Activated T-cell treated with anti-CD3 and anti-CD28 coated beads, Interleukin-2, amount 50 U/mL, for 24 hours (primary cell): Measurements from ENCODE around the gene PDE4A.
A peak's percentile ranks its signal among the peaks of the same experiment; 100 is the strongest.

Experiments
- DNase-seq: peaks from one replicate; pipeline ENCODE4 v3.0.0-alpha.2; 2020
- H3K27ac Mint-ChIP-seq: 2 replicates; pipeline ENCODE4 v1.8.0; 2020; ENCODE audit warnings: mild to moderate bottlenecking, mixed read lengths
- H3K27me3 Mint-ChIP-seq: 2 replicates; pipeline ENCODE4 v1.8.0; 2020; ENCODE audit warnings: mixed read lengths
- H3K36me3 Mint-ChIP-seq: 2 replicates; pipeline ENCODE4 v1.8.0; 2020; ENCODE audit warnings: low read depth, mixed read lengths
- H3K4me1 Mint-ChIP-seq: 2 replicates; pipeline ENCODE4 v1.8.0; 2020; ENCODE audit warnings: low read depth, mixed read lengths
- H3K4me3 Mint-ChIP-seq: 2 replicates; pipeline ENCODE4 v1.8.0; 2020; ENCODE audit warnings: mild to moderate bottlenecking, moderate library complexity, mixed read lengths
- H3K9me3 Mint-ChIP-seq: 2 replicates; pipeline ENCODE4 v1.8.0; 2020; ENCODE audit warnings: mixed read lengths

PDE4A gene

DNA sequence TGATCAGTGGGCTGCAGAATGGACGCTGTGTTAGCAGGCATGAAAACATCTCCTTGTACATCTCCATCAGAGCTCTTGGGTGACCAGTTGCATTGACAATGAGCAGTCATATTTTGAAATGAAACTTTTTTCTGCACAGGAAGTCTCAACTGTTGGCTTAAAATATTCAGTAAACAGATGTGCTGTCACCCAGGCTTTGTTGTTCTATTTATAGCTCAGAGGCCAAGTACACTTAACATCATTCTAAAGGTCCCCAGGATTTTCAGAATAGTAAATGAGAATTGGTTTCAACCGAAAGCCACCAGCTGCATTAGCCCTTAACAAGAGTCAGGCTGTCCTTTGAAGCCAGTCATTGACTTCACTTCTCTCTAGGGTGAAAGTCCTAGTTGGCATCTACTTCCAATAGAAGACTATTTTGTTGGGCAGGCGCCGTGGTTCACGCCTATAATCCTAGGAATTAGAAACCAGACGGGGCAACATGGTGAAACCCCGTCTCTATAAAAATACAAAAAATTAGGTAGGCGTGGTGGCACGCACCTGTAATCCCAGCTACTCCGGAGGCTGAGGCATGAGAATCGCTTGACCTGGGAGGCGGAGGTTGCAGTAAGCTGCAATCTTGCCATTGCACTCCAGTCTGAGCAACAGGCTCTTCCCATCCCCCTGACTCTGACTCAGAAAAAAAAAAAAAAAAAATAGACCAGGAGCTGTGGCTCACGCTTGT is 7.9 kb upstream of the PDE4A start:
- DNase-seq, result no peak
- Mint-ChIP-seq H3K27ac (peak overlapping the region; percentile 82), H3K27me3 (peaks cover 9% of the 10 kb centered on the region), H3K9me3 (no peaks in the 10 kb centered on the region), H3K4me1 (peaks cover 70% of the 10 kb centered on the region), H3K36me3 (no peaks in the 10 kb centered on the region), H3K4me3 (peak overlapping the region; percentile 17)

DNA sequence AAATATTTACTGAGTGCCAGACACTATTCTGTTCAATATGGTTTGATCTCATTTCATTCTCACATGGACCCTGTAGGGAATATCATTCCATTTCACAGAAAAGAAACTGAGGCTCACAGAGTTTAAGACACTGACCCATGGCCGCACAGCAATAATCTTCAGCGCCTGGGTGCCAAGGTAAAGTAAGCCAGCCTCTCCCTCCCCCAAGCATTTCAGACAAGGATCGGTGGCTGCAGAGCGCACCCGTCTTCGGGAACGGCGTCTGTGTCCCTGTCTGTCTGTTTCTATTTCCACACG is 4.3 kb upstream of the PDE4A start:
- Mint-ChIP-seq H3K4me1 (peaks cover 61% of the 10 kb centered on the region), H3K27ac (peak overlapping the region; percentile 71), H3K27me3 (peaks cover 36% of the 10 kb centered on the region), H3K4me3 (peak overlapping the region; percentile 71), H3K9me3 (no peaks in the 10 kb centered on the region), H3K36me3 (no peaks in the 10 kb centered on the region)
- DNase-seq, result no peak

DNA sequence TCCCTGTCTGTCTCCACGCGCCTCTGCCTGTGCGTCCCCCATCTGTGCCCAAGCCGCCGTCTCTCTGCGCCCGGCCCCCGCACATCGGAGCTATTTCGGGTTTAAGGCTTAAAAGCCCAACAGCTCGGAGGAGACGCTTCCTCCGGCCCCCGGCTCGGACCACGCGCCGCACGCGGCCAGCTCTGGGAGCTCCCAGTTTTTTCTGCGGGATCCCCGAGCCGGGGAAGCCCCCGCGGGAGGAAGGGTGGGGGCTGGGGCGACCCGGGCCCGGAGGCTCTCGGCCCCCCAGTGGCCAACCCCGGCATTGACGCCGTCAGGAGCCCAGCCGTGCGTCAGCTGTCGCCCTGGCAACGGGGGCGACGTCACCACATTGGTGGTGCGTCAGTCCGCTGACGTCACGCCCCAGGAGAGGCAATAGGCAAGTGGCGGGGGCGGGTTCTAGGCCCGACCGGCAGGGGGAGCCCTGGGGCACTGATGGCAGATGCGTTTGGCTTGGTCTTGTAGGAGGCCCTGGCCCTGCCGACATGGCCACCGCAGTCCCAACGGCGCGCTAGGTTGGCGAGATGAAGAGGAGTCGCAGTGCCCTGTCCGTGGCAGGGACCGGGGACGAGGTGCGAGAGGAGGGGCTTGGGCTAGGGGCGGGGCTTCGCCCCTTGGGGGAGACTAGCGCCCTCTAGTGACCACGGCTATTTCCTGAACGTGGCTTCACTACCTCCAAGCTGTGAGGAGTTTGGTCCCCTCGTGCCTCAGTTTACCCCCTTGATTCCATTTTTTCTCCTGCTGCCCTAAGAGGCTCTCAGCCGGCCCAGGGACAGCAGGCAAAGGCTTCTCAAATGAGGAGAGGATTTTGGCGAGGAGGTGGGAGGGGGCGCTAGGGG is 3.7 kb upstream of the PDE4A start:
- Mint-ChIP-seq H3K4me3 (peak overlapping the region; percentile 71), H3K36me3 (no peaks in the 10 kb centered on the region), H3K9me3 (no peaks in the 10 kb centered on the region), H3K27ac (peak overlapping the region; percentile 87), H3K27me3 (peaks cover 42% of the 10 kb centered on the region), H3K4me1 (peaks cover 61% of the 10 kb centered on the region)
- DNase-seq, result peak; percentile 98

DNA sequence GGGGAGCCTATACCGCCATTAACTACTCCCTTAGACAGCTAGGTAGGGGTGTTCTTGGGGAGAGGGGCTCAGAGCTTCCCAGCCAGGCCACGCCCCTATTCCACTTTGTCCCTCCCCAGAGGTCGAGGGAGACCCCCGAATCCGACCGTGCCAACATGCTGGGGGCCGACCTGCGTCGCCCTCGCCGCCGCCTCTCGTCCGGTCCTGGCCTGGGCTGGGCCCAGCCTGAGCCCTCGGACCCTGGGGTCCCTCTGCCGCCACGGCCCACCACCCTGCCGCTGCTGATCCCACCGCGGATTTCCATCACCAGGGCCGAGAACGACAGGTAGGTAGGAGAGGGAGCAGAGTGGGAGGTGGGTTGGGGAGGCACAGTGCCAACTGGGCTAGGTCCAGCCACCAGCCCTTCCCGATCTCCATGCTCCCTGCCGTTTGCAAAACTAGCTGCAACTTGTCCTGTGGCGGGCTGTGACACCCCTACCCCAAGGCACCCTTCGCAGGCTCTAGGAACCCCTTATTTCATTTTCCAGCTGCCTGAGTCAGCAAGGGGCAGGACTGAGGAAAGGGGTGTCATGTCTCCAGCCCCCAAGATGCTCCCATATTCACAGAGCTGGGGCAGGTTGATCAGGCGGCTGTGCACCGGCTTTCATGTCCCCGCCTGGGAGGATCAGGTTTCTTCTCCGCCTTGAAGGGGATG is 2.6 kb upstream of the PDE4A start:
- Mint-ChIP-seq H3K27ac (no peak overlapping the region), H3K4me3 (peak overlapping the region; percentile 50), H3K27me3 (peaks cover 52% of the 10 kb centered on the region), H3K4me1 (peaks cover 59% of the 10 kb centered on the region), H3K36me3 (no peaks in the 10 kb centered on the region), H3K9me3 (no peaks in the 10 kb centered on the region)
- DNase-seq, result no peak

DNA sequence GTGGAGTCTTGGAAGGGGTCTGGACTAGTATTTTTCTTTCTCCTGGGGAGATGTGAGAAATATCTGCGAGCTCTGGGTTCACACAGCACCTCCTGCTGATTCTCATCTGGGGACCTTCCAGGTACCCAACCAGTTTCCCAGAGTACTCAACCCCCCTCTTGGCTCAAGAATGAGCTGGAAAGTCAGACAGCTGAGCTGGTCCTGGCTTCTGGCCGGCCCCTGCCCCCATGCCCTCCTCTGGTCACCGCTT is 2.2 kb upstream of the PDE4A start:
- Mint-ChIP-seq H3K4me1 (peaks cover 57% of the 10 kb centered on the region), H3K4me3 (peak overlapping the region; percentile 50), H3K27me3 (peaks cover 56% of the 10 kb centered on the region), H3K9me3 (no peaks in the 10 kb centered on the region), H3K36me3 (no peaks in the 10 kb centered on the region), H3K27ac (no peak overlapping the region)
- DNase-seq, result peak; percentile 52

DNA sequence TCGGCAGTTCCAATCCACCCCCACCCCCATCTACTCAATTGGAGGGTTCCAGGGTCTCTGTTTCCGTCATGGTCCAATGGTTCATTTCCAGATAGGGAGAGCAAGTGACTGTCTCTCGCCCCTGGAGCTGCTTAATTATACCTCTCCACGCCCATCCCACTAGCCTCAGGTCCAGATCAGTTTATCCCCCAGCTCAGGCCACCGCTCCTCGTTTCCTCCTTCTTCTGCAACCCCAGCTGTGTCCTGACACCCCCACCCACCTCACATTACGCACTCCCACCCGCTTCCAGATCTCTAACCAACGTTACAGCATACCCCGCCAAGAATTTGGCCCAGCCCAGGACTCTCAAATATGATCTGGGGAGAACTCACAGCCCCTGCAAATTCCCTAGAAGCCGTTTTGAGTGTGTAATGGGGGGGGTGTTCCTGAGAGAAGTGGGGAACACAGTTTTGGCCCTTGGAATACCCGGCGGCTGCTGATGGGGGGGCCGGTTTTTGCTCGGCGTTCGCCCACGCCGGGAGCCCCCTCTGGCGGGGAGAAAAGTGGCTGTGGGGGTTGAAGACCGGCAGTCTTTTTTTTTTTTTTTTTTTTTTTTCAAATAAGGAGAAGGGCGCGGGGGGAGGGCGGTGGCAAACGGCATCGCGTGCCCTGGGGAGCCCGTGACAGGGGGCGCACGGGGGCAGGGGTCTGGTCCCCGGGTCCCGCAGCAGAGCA is 1.7 kb upstream of the PDE4A start:
- Mint-ChIP-seq H3K27me3 (peaks cover 61% of the 10 kb centered on the region), H3K27ac (no peak overlapping the region), H3K36me3 (no peaks in the 10 kb centered on the region), H3K4me3 (peak overlapping the region; percentile 50), H3K9me3 (no peaks in the 10 kb centered on the region), H3K4me1 (peaks cover 58% of the 10 kb centered on the region)
- peak; percentile 47 for DNase-seq

DNA sequence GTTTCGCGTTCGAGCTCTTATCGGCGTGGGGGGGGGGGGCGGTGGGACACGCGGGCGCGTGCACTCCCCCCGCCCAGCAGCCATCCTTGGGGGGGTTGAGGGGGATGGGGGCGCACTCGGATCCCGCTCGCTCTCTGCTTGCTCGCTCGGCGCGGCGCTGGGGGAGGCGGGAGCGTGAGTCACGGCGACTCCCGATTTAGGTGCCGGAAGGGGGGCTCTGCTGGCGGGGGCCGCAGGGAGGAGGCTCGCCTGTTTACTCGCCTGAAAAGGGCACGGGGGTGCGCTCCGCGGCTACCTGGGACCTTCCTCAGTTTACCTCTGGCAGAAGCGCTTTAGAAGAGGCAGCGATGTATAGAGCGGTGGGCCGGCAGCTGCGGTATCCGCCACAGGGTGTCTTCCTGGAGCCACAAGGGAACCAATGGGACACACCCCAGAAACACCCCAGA is 1.1 kb upstream of the PDE4A start:
- Mint-ChIP-seq H3K27ac (peak overlapping the region; percentile 82), H3K36me3 (no peaks in the 10 kb centered on the region), H3K27me3 (peaks cover 63% of the 10 kb centered on the region), H3K9me3 (no peaks in the 10 kb centered on the region), H3K4me3 (peak overlapping the region; percentile 77), H3K4me1 (peaks cover 62% of the 10 kb centered on the region)
- DNase-seq, result peak; percentile 72

DNA sequence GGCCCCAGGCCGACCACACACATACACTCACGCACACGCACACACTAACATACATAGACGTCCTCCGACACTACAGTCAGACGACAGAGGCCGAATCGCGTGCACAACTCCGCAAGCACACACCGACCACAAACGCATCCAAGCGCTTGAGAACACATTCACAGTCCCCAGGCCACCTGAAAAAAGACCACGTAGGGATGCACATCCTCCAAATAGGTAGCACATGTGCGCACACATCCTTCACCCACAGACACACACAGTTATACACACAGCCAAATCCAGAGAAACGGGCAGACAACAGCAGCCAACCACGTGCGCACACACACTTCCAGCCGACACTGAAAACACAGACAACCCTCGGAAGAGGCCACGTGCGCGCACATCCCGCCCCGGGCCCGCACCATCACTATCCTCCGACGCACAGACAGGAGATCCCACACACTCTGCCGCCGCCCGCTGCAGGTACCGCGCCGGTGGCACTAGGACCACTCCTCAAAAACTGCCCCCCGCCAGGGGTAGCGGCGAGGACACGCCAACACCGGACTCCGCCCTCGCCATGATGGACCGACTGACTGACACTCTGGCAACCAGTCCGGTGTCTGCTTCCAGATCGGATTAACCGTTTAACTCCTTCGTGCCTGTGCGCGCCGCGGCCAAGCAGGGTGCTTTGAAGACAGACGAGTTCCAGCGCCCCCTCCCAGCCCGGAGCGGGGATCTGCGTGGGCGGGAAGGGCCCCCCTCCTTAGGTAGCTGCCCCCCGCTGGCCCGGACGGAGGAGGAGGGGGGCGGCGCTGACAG is 493 bp upstream of the PDE4A start:
- Mint-ChIP-seq H3K27ac (peak overlapping the region; percentile 82), H3K4me3 (peak overlapping the region; percentile 77), H3K27me3 (peaks cover 63% of the 10 kb centered on the region), H3K4me1 (peaks cover 68% of the 10 kb centered on the region), H3K9me3 (no peaks in the 10 kb centered on the region), H3K36me3 (no peaks in the 10 kb centered on the region)
- DNase-seq, result peak; percentile 73

DNA sequence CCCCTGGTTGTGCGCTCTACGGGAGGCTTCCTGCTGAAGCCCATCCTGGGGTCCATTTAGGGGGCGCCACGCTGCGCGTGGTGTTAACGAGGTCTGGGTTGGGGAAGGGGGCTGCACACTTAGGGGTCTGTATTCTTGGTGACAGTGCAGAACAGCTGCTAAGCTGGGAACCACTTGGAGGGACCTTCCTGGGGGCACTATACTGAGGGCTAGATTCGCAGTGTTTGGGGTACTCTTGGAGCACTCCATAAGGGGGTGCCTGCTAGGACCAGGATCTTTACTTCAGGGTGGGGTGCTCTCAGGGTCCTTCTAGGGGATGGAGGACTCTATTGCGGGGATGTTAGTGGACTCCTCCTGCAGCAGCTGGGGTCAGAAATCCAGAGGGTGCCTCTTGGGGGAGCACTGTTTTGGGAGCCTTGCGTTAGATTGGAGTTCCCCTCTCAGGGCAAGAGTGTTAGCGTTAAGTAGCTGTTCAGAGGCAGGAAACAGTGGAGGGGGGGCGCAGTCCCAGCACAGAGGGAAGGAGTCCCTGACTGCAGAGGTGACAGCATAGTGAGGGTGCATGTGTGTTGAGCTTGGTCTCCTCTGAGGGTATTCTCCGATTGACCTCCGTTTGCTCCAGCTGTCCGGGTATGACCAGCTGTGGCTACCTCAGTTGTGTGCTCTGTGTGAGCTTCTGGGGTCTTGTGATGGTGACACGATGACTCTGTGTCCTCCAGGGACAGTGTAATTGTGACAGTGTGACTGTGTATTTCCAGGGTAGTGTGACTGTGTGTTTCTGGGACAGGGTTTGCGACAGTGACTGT is 1.1 kb downstream of the PDE4A start:
- Mint-ChIP-seq H3K27ac (peak overlapping the region; percentile 35), H3K4me3 (peak overlapping the region; percentile 68), H3K27me3 (peaks cover 63% of the 10 kb centered on the region), H3K9me3 (no peaks in the 10 kb centered on the region), H3K36me3 (no peaks in the 10 kb centered on the region), H3K4me1 (peaks cover 72% of the 10 kb centered on the region)
- no peak for DNase-seq

DNA sequence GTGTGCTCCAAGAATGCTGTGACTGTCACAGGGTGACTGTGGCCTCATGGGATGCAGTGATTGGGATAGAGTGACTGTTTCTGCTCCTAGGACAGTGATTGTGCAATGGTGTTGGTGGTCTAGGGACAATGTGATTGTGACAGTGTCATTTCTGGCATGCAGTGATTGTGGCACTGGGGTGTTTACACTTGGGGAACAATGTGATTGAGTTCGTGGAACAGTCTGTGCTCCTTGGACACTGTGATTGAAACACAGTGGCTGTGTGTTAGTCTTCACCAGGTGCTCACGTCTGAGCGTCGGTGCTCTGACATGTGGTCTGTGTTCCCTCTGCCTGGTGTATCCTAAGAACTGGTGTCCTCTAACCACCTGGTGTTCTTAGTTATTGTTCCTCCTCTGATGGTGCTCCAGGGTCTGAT is 1.7 kb downstream of the PDE4A start:
- Mint-ChIP-seq H3K4me3 (peak overlapping the region; percentile 68), H3K36me3 (no peaks in the 10 kb centered on the region), H3K9me3 (no peaks in the 10 kb centered on the region), H3K27me3 (peaks cover 59% of the 10 kb centered on the region), H3K27ac (peak overlapping the region; percentile 35), H3K4me1 (peaks cover 70% of the 10 kb centered on the region)
- no peak for DNase-seq

DNA sequence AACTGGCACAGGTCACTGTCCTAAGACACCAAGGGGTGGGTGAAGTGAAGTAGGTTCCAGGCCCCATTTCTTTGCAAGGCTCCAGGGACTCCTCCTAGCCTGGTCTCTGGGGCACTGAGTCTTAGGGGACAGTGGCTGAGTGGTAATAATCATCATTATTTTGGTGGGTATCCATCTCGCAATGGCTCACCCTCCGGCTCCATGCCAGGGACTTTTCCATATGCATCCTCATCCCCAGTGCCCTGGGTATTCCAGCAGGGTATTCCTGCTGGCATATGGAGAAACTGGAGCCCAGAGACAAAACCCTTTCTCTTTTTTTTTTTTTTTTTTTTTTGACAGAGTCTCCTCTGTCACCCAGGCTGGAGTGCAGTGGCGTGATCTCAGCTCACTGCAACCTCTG is 2.5 kb downstream of the PDE4A start:
- Mint-ChIP-seq H3K4me1 (peaks cover 74% of the 10 kb centered on the region), H3K4me3 (no peak overlapping the region), H3K27me3 (peaks cover 54% of the 10 kb centered on the region), H3K9me3 (no peaks in the 10 kb centered on the region), H3K27ac (no peak overlapping the region), H3K36me3 (no peaks in the 10 kb centered on the region)
- DNase-seq, result no peak

DNA sequence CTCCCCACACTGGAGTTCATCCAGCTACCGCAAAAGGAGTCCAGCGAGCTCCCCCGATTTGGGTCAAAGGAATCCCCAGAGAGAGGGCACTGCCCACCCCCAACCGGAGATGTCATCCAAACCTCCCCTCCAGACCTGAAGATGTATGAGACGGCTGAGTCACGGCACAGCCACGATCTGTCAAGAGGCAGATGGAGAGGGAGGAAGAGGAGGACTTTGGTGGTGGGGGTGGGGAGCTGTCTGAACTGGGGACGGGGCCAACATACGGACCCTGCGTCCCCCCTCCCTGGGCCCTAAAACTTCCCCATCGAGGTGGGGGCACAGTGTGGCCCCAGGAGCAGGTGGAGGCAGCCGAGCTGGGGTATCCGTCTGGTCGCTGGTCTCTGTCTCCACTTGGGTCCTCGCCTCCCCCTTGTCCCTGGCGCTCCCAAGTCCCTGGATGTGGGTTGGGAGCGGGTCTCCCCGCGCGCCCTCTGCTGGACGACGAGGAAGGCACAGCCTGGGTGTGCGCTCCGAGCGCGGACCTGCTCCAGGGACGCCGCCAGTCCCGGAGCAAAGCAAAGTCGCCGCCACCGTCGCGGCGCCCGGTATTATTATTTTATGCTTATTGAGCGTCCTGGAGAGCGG is 3.8 kb downstream of the PDE4A start:
- H3K9me3 Mint-ChIP-seq, result no peaks in the 10 kb centered on the region
- no peaks in the 10 kb centered on the region for H3K36me3 Mint-ChIP-seq
- DNase-seq, result peak; percentile 82
- H3K27me3 Mint-ChIP-seq, result peaks cover 57% of the 10 kb centered on the region
- H3K27ac Mint-ChIP-seq, result no peak overlapping the region
- H3K4me1 Mint-ChIP-seq, result peaks cover 76% of the 10 kb centered on the region
- H3K4me3 Mint-ChIP-seq, result peak overlapping the region; percentile 73

DNA sequence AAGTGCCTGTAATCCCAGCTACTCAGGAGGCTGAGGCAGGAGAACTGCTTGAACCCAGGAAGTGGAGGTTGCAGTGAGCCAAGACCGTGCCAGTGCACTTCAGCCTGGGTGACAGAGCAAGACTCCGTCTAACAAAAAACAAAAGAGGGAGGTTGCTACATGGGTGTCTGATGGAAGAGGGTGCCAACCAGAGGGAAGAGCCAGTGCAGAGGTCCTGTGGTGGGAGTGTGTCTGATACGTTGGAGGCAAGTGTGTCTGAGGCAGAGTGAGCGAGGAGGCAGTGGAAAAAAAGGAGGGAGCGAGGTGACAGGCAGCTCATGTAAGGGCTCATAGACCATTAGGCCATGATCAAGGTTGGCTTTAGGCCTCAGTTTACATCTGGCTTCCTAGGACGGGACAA is 6.8 kb downstream of the PDE4A start:
- H3K4me3 Mint-ChIP-seq, result no peak overlapping the region
- H3K4me1 Mint-ChIP-seq, result peaks cover 75% of the 10 kb centered on the region
- peak overlapping the region; percentile 10 for H3K27ac Mint-ChIP-seq
- no peaks in the 10 kb centered on the region for H3K9me3 Mint-ChIP-seq
- no peak for DNase-seq
- no peaks in the 10 kb centered on the region for H3K36me3 Mint-ChIP-seq
- H3K27me3 Mint-ChIP-seq, result peaks cover 57% of the 10 kb centered on the region
